Ovary (tissue), 9 donors: ENCODE data around the gene MCRS1. TPM values are rescaled to one million over a fixed set of nuclear protein-coding genes. Genes with fewer than 3 reads are reported as not detected.

ENCODE experiments used
- polyA plus RNA-seq, 2 donors: library from polyadenylated mRNA; stranded (reverse); fragments of 200-250 nt in 1 of 2; fragments of 350-450 nt in 1 of 2; fragmentation: Illumina TruSeq in 1 of 2; extraction: RNeasy Lipid Tissue Mini Kit (QIAGEN cat#74804) in 1 of 2; gene quantifications; one replicate each; pipeline ENCODE4 v1.2.3, GENCODE V29; 2013 to 2014
- small RNA-seq: library from RNA; depleted of rRNA; stranded (forward); fragments of <200 nt; gene quantifications from one replicate; pipeline ENCODE3, GENCODE V24; 2016
- total RNA-seq, 7 donors: library from RNA; depleted of rRNA in 2 of 7; stranded (reverse); fragments of >200 nt in 2 of 7; fragmentation: NEBNext Ultra II Directional in 3 of 7; extraction: Animal tissue kit (Norgen Biotek cat#: 25700) in 3 of 7; gene quantifications; one replicate each; pipeline versions ENCODE4 v1.1.0 to v1.2.4, GENCODE V29; 2016 to 2023
- donor health status: DM: no; HTN: no; CAD: no; lungs with moderate emphysema.
- donor health status: DM: no; HTN: no; CAD: no.
- donor health status: Bipolar disorder and iron deficiency.
- donor health status: DM: yes; HTN: yes; CAD: no.
- donor health status: DM: no; HTN: no; CAD: no.
- donor health status: DM: yes; HTN: yes; CAD: no.

Gene MCRS1
- total and polyA plus RNA-seq, 9 donors, result 14.7 to 56.2 (median 39.5) TPM

Small RNA genes lying within 50 kb of the gene (small RNA-seq; reads per million reads assigned to genes)
- not detected for gene POLR2KP1
- gene RNU6-834P, result not detected

Other genes with a start within 250 kb of the MCRS1 start
- gene TROAP, start 244.9 kb downstream of the MCRS1 start, total RNA-seq, result 1 to 10 TPM in 3 of 7 donors, under 1 TPM in 3, not detected in 1; 0.36 to 1.6 (median 0.89) TPM
- under 1 TPM; 0.40 to 0.92 TPM for gene TROAP, start 244.9 kb downstream of the MCRS1 start, polyA plus RNA-seq
- not detected for gene C1QL4, start 231.0 kb downstream of the MCRS1 start, total RNA-seq
- gene C1QL4, start 231.0 kb downstream of the MCRS1 start, polyA plus RNA-seq, result not detected
- gene DNAJC22, start 221.3 kb downstream of the MCRS1 start, total RNA-seq, result 1 to 10 TPM in 1 of 7 donors, under 1 TPM in 4, not detected in 2; 0.37 to 3.4 (median 0.47) TPM
- gene DNAJC22, start 221.3 kb downstream of the MCRS1 start, polyA plus RNA-seq, result under 1 TPM; 0.30 to 0.58 TPM
- 10 to 100 TPM in 6 of 7 donors, 1 to 10 TPM in 1; 9.1 to 19.7 (median 15.2) TPM for gene SPATS2, start 200.7 kb downstream of the MCRS1 start, total RNA-seq
- 10 to 100 TPM; 10.9 to 28.2 TPM for gene SPATS2, start 200.7 kb downstream of the MCRS1 start, polyA plus RNA-seq
- 1 to 10 TPM in 2 of 7 donors, under 1 TPM in 4, not detected in 1; 0.13 to 5.9 (median 0.77) TPM for gene KCNH3, start 29.1 kb downstream of the MCRS1 start, total RNA-seq
- under 1 TPM in 1 of 2 donors, not detected in 1; 0.27 TPM for gene KCNH3, start 29.1 kb downstream of the MCRS1 start, polyA plus RNA-seq
- gene FAM186B, start 37.5 kb upstream of the MCRS1 start, total RNA-seq, result 1 to 10 TPM in 2 of 7 donors, under 1 TPM in 5; 0.11 to 1.5 (median 0.84) TPM
- under 1 TPM; 0.38 to 0.46 TPM for gene FAM186B, start 37.5 kb upstream of the MCRS1 start, polyA plus RNA-seq
- gene PRPF40B, start 55.4 kb upstream of the MCRS1 start, total RNA-seq, result 10 to 100 TPM; 29.8 to 72.6 (median 43.3) TPM
- gene PRPF40B, start 55.4 kb upstream of the MCRS1 start, polyA plus RNA-seq, result 10 to 100 TPM; 13.4 to 31.4 TPM
- 10 to 100 TPM; 15.7 to 58.1 (median 40.0) TPM for gene FMNL3, start 139.3 kb upstream of the MCRS1 start, total RNA-seq
- 10 to 100 TPM; 21.4 to 26.3 TPM for gene FMNL3, start 139.3 kb upstream of the MCRS1 start, polyA plus RNA-seq
- gene TMBIM6, start 173.4 kb upstream of the MCRS1 start, total RNA-seq, result 100 to 1,000 TPM; 203 to 430 (median 335) TPM
- 100 to 1,000 TPM; 254 to 677 TPM for gene TMBIM6, start 173.4 kb upstream of the MCRS1 start, polyA plus RNA-seq